GM12801 (cell line): ENCODE measurements around the gene PGBD2.

Experiments used
- TF ChIP-seq, protein P1 (sequence below): IDR thresholded peaks from one replicate; pipeline ENCODE4 v1.5.1; 2011; ENCODE audit warnings: control low read depth; ENCODE audit not compliant: insufficient read length; ENCODE audit errors: extremely low read depth

The PGBD2 gene

DNA sequence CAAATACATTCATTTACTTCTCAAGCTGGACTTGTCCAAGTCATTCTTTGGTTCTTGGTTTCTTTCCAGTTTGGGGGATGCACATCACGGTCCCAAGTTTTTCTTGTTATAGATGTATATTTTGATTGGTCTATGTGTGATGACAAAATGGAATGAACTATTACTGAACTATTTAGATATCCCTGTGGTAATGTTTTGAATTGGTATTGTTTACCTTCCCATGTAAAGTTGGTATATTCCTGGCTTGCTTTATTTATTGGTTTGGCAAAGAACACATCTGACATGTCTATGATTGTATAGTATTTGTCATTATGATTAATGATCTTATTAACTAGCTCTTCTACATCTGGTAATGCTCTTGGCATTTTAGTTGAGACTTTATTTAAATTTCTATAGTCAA is 24.8 kb upstream of the PGBD2 start:
- TF ChIP-seq, protein P1, sequence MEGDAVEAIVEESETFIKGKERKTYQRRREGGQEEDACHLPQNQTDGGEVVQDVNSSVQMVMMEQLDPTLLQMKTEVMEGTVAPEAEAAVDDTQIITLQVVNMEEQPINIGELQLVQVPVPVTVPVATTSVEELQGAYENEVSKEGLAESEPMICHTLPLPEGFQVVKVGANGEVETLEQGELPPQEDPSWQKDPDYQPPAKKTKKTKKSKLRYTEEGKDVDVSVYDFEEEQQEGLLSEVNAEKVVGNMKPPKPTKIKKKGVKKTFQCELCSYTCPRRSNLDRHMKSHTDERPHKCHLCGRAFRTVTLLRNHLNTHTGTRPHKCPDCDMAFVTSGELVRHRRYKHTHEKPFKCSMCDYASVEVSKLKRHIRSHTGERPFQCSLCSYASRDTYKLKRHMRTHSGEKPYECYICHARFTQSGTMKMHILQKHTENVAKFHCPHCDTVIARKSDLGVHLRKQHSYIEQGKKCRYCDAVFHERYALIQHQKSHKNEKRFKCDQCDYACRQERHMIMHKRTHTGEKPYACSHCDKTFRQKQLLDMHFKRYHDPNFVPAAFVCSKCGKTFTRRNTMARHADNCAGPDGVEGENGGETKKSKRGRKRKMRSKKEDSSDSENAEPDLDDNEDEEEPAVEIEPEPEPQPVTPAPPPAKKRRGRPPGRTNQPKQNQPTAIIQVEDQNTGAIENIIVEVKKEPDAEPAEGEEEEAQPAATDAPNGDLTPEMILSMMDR: no peak

DNA sequence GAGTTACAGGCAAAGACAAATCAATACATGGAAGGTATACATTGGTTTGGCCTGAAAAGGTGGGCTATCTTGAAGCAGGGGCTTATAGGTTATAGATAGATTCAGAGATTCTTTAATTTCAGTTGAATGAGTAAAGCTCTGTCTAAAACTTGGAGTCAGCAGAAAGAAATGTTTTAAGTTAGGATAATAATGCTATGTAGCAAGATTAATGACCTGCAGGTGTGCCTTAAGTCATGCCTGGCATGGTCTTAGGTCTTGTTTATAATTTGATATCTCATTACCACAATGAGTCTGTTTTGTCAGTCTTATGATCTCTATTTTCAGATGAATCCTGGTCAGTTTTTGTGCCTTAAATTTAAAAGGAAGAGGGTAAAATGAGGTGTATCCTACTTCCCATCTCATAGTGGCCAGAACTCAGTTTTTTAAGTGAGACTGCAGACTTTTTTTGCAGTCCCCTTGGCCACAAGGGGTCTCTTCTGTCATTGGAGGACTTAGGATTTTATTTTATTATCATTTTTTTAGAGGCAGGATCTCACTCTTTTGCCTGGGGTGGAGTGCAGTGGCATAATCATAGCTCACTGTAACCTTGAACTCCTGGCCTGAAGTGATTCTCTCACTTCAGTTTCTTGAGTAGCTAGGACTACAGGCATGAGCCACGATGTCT is 21.3 kb upstream of the PGBD2 start:
- TF ChIP-seq, protein P1: no peak

- TF ChIP-seq, protein P1: no peak
These were observed 20.4 kb upstream of the PGBD2 start for GRCh38 chr1:248885646-248886045.

- TF ChIP-seq, protein P1: no peak
These were observed 19.7 kb upstream of the PGBD2 start for GRCh38 chr1:248886237-248886895.

DNA sequence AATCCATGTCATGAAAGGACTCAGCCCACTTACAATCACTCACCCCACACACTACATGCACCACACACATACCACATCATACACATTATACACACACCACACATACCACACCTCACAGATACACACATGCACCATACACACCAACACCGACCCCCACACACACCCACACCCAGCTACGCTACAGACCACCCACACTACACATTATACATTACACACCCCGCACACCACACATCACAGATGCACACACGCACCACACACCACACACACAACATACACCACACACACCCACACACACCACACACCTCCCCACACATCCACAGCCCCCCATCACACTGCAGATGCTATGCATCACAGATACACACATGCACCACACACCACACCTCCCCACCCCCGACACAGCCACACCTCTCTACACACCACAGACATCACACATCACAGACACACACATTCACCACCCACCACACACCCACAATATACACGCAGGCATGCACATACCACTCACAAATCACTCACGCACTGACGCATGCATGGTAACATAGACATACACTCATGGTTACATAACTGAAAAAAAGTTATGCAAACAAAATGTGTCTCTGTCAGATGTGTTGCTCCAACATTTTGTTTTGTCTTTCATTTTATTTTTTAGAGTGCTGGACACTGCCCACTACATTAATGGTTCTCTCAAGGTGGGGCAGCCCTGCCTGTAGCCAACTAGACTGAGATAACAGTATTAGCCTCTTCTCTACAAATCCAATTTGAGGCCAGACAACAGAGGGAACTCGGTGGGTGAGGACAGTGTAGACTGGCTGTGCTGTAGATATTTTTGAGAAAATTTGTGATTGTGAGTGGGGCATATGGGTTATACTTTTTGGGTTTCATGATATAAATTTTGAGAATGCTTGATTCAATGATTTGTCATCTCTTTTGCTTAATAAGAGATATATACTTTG is 15.2 kb upstream of the PGBD2 start:
- TF ChIP-seq, protein P1: no peak

GRCh38 chr1:248891758-248892157 is 14.3 kb upstream of the PGBD2 start:
- TF ChIP-seq, protein P1: no peak

- TF ChIP-seq, protein P1: no peak
These were observed 13.4 kb upstream of the PGBD2 start for GRCh38 chr1:248892590-248892989.
